Osteoblast (primary cell): ENCODE measurements around the gene TOX3. TPM values are rescaled to one million over a fixed set of nuclear protein-coding genes. Genes with fewer than 3 reads are reported as not detected.

Experiments
- DNase-seq: peaks from one replicate; pipeline ENCODE4 v3.0.0; 2011; ENCODE audit warnings: low spot score, mixed read lengths; ENCODE audit not compliant: insufficient read length; ENCODE audit errors: missing footprints
- H2AFZ ChIP-seq: 2 replicates; pipeline ENCODE4 v1.6.0; 2011; ENCODE audit warnings: mild to moderate bottlenecking, low read length
- H3K27ac ChIP-seq: 2 replicates; pipeline ENCODE4 v1.5.1; 2011; ENCODE audit warnings: mild to moderate bottlenecking, low read depth, low read length, moderate library complexity
- H3K27me3 ChIP-seq: 2 replicates; pipeline ENCODE4 v1.6.0; 2012; ENCODE audit warnings: mild to moderate bottlenecking, control low read depth, inconsistent platforms, low read length, moderate library complexity; ENCODE audit not compliant: insufficient read depth
- H3K36me3 ChIP-seq: 2 replicates; pipeline ENCODE4 v1.5.1; 2011; ENCODE audit warnings: mild to moderate bottlenecking, low read length, control low read depth, moderate library complexity; ENCODE audit not compliant: insufficient read depth
- H3K4me1 ChIP-seq: 2 replicates; pipeline ENCODE4 v1.5.1; 2011; ENCODE audit warnings: mild to moderate bottlenecking, low read length, control low read depth, moderate library complexity; ENCODE audit not compliant: insufficient read depth
- H3K4me2 ChIP-seq: 2 replicates; pipeline ENCODE4 v1.6.0; 2011; ENCODE audit warnings: mild to moderate bottlenecking, low read length; ENCODE audit not compliant: insufficient read depth
- H3K4me3 ChIP-seq: fragments of 200-600 bp; sonication (generic); 3 replicates; pipeline ENCODE4 v1.5.1; 2012; ENCODE audit warnings: mild to moderate bottlenecking, low read length, inconsistent platforms; ENCODE audit not compliant: insufficient read depth
- H3K79me2 ChIP-seq: 2 replicates; pipeline ENCODE4 v1.6.0; 2012; ENCODE audit warnings: mild to moderate bottlenecking, low read length, control low read depth, inconsistent platforms; ENCODE audit not compliant: insufficient read depth
- H3K9me3 ChIP-seq: 2 replicates; pipeline ENCODE4 v1.5.1; 2011; ENCODE audit warnings: low read depth, low read length, control low read depth
- H4K20me1 ChIP-seq: 2 replicates; pipeline ENCODE4 v1.6.0; 2012; ENCODE audit warnings: mild to moderate bottlenecking, low read length, control low read depth; ENCODE audit not compliant: insufficient read depth
- CTCF ChIP-seq: IDR thresholded peaks from 2 replicates; pipeline ENCODE4 v1.5.1; 2011; ENCODE audit warnings: mild to moderate bottlenecking, low read depth, low read length, moderate library complexity; ENCODE audit errors: extremely low read depth
- total RNA-seq: library from RNA; depleted of rRNA; stranded (reverse); fragments of >200 nt; gene quantifications from 2 replicates; pipeline ENCODE4 v1.2.3, GENCODE V29; 2012

Gene TOX3
- total RNA-seq, 1 donor: not detected

- no peak for DNase-seq
- Histone ChIP-seq H3K79me2 (no peaks in the 10 kb centered on the region), H4K20me1 (no peaks in the 10 kb centered on the region), H3K4me3 (no peak overlapping the region), H3K27me3 (no peaks in the 10 kb centered on the region), H3K4me2 (no peak overlapping the region), H3K27ac (no peak overlapping the region), H3K36me3 (no peaks in the 10 kb centered on the region), H3K4me1 (no peaks in the 10 kb centered on the region), H3K9me3 (no peaks in the 10 kb centered on the region), H2AFZ (no peak overlapping the region)
- no peak for TF ChIP-seq CTCF
These were observed 130.1 kb downstream of the TOX3 start for GRCh38 chr16:52416888-52417287.

GRCh38 chr16:52411011-52411410, 135.9 kb downstream of the TOX3 start:
- Histone ChIP-seq H3K9me3 (peaks cover 2% of the 10 kb centered on the region), H3K36me3 (no peaks in the 10 kb centered on the region), H3K27me3 (no peaks in the 10 kb centered on the region), H3K79me2 (no peaks in the 10 kb centered on the region), H3K4me3 (no peak overlapping the region), H3K27ac (no peak overlapping the region), H3K4me1 (no peaks in the 10 kb centered on the region), H2AFZ (no peak overlapping the region), H3K4me2 (no peak overlapping the region), H4K20me1 (no peaks in the 10 kb centered on the region)
- DNase-seq: no peak
- no peak for TF ChIP-seq CTCF

- no peaks in the 10 kb centered on the region for H4K20me1 ChIP-seq
- H2AFZ ChIP-seq: no peak overlapping the region
- no peaks in the 10 kb centered on the region for H3K79me2 ChIP-seq
- no peaks in the 10 kb centered on the region for H3K4me1 ChIP-seq
- H3K9me3 ChIP-seq: peaks cover 2% of the 10 kb centered on the region
- no peak overlapping the region for H3K4me3 ChIP-seq
- TF ChIP-seq CTCF: no peak
- no peak overlapping the region for H3K27ac ChIP-seq
- no peak overlapping the region for H3K4me2 ChIP-seq
- H3K36me3 ChIP-seq: no peaks in the 10 kb centered on the region
- no peak for DNase-seq
- no peaks in the 10 kb centered on the region for H3K27me3 ChIP-seq
These were observed 138.6 kb downstream of the TOX3 start for GRCh38 chr16:52408191-52408845.

- Histone ChIP-seq H2AFZ (no peak overlapping the region), H3K4me1 (no peaks in the 10 kb centered on the region), H3K27me3 (no peaks in the 10 kb centered on the region), H3K4me2 (no peak overlapping the region), H3K4me3 (no peak overlapping the region), H3K79me2 (no peaks in the 10 kb centered on the region), H4K20me1 (no peaks in the 10 kb centered on the region), H3K27ac (no peak overlapping the region), H3K36me3 (no peaks in the 10 kb centered on the region), H3K9me3 (peaks cover 2% of the 10 kb centered on the region)
- no peak for DNase-seq
- no peak for TF ChIP-seq CTCF
These were observed 139.2 kb downstream of the TOX3 start for GRCh38 chr16:52407778-52408177.
